Sigmoid colon (tissue), 3 donors: ENCODE data around the gene KCNJ12.
"Not testable (repeated sequence)": the region's sequence is repeated elsewhere in the genome, so short reads cannot be mapped to it uniquely, and the experiment has no call there.

Experiments
- CTCF ChIP-seq, 4 experiments: fragments of 450-650 bp in 3 of 4; fragments of 200-600 bp in 1 of 4; IDR thresholded peaks; one replicate each; pipeline ENCODE4 v1.5.1; 2016 to 2019; ENCODE audit warnings: antibody characterized with exemption in 4 of 4, mild to moderate bottlenecking in 3 of 4, moderate library complexity in 2 of 4
- POLR2A ChIP-seq, 2 donors: fragments of 450-650 bp; IDR thresholded peaks; one replicate each; pipeline ENCODE4 v1.6.1; 2016; ENCODE audit warnings: antibody characterized with exemption in 2 of 2, mild to moderate bottlenecking in 2 of 2, moderate library complexity in 2 of 2

GRCh38 chr17:21428752-21429424 is 52.7 kb downstream of the KCNJ12 start:
- TF ChIP-seq CTCF, POLR2A (IDR thresholded peaks at IDR 0.05): not testable (repeated sequence)
